ENCODE measurements around the gene CDC42EP3.

CDC42EP3 gene

DNA sequence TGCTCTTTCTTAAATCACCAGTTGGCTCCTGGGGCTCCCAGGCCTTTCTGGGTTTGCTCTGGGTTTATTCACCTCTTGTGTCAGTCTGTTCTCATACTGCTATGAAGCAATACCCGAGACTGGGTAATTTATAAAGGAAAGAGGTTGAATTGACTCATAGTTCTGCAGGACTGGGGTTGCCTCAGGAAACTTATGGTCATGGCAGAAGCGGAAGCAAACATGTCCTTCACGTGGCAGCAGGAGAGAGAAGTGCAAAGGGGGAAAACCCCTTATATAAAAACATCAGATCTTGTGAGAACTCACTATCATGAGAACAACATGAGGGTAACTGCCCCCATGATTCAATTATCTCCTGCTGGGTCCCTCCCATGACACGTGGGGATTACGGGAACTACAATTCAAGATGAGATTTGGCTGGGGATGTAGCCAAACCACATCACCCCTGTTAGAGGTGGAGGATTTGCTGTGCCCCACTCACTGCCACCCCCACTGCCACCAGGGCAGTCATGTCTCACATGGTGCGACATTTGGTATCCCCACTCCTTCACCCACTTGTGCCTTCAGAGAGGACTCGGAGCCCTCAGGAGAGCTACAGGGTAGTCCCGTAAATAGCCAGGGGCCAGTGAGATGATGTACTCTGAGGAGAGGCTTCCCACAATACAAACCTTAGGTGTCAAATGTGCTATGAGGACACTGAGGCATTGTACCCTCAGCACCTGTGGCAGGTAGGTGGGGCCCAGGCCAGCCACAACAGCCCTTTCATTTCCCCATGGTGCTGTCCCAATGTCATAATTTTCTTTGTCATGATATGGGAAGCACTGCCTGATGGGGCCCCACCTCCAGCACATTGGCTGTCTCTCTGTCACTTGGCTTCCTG lies 35.7 kb downstream of the CDC42EP3 start:
- DNase-seq: no peak

DNA sequence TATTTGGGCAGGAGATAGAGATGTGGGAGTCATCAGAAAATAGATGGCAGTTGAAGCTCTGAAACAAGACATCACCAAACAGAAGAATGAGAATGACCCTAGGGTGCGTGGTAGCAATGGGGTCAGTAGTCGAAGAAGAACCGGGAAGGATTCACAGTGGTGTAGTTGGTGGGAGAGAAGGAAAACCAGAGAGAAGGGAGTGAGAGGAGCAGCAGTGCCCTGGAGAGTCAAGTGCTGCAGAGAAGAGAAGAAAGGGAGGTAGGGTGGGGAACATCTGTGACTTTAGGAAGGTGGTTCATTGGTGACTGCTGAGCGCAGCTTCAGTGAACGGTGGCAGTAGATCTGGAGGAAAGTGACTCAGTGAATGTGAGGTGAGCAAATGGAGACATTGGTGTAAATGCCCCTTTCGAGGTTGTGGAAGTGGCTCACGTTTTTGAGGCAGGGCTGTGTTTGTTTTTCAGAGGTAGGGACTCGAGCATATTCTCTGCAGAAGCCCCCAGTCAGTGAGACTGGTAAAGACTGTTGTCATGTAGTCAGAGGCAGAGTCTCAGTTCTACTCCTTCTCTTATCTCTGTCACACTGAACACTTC lies 36.4 kb downstream of the CDC42EP3 start:
- DNase-seq: no peak

DNA sequence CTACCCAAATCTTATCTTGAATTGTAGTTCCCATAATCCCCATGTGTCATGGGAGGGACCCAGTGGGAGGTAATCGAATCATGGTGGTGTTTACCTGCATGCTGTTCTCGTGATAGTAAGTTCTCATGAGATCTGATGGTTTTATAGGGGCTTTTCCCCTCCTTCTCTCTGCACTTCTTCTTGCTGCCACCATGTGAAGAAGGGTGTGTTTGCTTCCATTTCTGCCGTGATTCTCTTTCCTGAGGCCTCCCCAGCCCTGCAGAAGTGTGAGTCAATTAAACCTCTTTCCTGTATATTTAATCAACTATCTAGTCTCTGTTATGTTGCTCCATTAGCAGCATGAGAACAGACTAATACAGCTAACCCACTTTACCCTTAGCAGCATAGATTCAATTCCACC lies 37.6 kb downstream of the CDC42EP3 start:
- DNase-seq: no peak

DNA sequence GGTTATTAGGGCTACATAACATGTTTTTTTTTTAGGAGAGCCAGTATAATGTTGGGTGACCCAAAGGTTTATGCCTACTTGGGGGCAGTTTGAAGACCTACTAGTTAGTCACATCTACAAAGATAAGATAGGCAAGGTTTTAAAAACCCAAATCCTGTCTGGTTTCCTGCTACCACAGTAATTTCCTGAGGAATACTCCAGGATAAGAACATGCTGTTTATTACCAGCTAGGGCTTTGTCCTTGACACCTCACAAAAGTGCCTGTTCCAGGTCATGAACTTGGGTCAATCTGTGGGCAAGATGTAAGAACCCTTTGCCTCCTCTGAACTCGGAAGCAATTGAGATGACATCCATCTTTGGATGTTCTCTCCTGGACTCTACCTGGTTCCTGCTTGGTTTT lies 38.2 kb downstream of the CDC42EP3 start:
- no peak for DNase-seq

DNA sequence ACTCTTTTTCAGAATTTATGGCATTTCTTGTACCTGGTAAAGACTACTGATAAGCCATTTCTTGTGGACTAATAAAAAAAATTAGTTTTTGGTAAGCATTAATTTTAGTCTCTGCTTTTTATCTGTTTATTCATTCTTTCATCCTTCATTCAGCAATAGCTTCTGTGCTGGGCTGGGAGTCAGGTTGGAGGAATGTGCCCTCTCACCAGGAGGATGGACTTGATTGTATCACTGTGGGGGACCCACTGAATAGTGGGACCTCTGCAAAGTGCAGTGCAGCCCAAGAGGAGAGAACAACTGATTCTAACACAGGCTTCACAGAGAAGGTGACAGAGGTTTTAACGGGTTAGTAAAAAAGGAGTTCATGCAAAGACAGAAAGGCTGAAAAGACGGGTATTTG lies 39.1 kb downstream of the CDC42EP3 start:
- DNase-seq: no peak

DNA sequence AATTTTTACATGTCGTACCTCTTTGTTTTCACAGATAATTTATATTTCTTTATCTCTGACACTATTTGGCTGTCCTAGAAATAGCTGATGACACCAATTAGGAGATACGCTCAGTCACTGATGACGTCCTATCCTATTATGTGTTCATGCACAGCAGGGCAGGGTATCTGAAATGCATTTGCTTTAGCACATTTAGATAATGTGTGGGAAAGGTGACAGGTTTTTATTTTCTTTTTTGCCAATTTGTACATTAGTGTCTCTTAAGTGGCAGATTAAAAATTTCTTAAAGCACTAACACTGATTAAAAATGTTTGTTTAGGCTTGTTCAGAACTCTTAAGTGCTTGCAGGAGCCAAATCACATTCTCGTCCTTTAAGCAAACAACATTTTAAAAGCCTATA lies 39.7 kb downstream of the CDC42EP3 start:
- DNase-seq: no peak

DNA sequence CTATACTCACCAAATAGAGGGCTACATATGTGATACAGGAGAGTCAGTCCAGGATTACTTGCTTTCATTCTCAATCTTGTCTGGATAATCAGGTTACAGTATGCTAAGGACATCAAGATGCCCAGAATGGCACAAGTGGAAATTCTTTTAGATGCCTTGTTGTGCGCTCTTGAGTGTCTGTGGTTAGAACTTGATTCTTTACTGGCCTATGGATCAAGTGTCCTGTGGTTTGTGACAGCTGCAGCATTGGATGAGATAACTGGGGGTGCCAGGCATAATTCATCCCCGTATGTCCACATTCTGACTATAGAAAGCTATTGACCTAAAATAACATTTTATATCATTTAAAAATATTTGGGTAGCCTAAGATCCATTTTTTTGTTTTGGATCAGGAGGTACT lies 40.1 kb downstream of the CDC42EP3 start:
- peak in 1 of 2 experiments; percentile 54 for DNase-seq

DNA sequence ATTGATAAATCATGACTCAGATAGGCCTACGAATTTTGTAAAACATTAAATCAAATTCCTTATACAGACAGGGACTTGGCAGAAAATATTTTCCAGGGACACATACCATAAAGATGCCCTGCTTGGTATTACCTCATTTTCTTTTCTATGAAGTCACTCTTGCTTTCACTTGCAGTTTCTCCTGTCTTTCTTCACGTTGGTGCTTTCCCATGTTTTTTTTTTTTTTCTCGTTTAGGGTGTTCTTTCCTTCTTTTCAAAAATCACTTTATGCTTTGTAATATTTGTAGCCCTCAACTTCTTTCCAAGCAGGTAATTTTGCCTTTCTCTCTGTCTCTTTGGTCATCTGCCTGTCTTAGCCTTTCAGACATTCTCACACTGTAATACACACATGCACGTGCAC lies 40.7 kb downstream of the CDC42EP3 start:
- DNase-seq: no peak

DNA sequence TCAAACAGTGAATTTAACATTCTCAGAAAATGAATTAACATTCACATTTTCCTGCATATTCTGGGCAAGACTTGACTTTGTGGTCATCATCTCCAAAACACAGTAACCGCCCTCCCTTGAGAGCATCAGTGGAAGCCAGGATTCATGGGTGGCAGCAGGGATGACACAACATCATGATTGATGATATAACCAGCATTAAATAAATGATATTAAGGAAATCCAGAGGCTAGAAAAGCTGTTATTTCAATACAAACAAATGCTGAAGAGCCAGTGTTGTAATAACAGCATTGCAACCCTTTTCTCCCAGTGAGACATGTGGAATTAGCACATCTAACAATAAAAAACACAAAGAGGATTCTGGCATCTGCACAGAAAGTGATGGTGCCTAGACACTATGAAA lies 41.1 kb downstream of the CDC42EP3 start:
- DNase-seq: no peak

DNA sequence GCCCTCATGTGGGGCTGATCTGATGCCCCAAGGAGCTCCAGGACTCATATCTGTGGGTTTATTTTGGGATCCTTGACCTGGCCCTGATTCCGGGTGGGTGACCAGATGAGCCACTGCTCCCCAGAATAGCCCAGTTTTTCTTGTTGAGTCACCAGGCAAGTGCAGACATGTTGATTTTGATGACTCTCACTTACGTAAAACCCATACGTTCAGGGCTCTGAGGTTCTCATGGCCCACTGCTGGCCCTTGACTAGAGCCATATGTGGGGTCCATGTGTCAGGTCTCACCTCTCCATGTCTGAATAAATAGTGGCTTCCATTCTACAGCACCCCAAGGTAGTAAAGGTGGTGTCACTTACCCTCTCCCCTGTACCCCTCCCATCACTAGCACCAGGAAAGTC lies 41.9 kb downstream of the CDC42EP3 start:
- no peak for DNase-seq

DNA sequence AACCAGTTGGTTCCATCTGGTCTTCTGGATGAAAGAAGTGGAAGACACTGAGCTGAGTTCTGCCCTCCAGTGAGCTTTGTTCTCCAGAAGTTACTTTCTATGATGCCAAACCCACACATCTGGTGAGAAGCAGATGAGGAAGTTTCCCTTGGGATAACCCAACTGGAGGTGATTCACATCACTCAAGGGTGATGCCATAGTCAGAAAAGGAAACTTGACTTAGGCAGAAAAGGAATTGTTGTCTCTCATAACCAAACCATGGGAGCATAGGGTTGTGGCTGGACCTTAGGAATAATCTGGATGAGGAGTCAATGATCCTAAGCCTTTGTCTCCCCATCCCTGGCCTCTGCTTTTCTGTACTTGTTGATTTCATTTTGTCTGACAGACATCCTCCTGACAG lies 43.7 kb downstream of the CDC42EP3 start:
- DNase-seq: no peak

DNA sequence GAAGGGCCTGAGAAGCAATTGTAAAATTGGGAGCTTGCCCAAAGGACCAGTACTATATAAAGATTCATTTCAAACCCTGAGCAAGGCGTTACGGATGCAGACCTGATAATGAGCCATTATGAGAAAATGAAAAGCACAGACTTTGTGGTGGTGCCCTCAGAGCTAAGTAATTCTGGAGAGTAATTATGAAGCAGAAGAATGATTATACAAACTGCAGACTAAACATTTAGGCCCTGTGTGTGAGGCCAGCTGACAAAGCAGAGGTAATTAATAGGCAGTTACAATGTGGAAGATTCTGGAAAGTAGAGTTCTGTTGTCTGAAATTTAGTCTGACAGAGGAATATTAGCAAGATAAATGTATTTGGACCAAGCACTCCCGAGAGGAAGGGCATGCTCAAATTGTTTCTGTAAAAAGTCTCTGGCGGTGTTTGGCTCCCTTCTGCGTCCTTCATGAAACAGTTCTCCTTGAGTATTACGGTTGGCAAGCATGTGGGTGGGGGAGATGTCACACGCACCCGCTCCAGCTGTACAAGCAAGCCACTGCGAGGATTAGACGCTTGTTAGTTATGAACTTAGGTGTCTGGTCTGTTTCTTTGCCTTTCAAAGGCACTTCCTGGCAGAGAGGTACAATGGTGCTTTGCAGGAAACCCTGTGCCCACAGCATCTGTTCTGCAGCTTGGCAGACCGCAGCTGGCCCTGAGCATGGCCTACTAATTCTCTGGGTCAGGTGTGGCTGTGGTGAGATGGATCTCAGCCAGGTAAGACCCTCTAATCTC lies 45.5 kb downstream of the CDC42EP3 start:
- DNase-seq: no peak

DNA sequence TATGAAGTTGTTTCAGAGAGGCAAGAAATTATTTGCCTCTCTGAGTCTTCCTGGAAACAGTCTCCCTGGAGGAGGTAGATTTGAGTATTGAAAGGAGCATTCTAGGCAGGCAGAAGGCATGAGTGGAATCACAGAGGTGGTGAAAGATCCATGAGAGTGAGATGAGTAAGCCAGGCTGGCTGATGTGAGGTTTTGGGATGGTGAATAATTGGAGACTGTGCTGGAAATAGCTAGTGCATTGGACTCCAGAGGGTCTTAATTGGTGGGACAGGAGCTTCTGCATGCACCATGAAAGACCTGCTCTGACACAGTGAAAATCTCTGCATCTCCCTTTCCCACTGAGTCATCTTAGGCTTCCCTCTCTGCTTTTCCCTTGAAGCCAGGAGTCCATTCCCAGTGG lies 46.3 kb downstream of the CDC42EP3 start:
- no peak for DNase-seq

DNA sequence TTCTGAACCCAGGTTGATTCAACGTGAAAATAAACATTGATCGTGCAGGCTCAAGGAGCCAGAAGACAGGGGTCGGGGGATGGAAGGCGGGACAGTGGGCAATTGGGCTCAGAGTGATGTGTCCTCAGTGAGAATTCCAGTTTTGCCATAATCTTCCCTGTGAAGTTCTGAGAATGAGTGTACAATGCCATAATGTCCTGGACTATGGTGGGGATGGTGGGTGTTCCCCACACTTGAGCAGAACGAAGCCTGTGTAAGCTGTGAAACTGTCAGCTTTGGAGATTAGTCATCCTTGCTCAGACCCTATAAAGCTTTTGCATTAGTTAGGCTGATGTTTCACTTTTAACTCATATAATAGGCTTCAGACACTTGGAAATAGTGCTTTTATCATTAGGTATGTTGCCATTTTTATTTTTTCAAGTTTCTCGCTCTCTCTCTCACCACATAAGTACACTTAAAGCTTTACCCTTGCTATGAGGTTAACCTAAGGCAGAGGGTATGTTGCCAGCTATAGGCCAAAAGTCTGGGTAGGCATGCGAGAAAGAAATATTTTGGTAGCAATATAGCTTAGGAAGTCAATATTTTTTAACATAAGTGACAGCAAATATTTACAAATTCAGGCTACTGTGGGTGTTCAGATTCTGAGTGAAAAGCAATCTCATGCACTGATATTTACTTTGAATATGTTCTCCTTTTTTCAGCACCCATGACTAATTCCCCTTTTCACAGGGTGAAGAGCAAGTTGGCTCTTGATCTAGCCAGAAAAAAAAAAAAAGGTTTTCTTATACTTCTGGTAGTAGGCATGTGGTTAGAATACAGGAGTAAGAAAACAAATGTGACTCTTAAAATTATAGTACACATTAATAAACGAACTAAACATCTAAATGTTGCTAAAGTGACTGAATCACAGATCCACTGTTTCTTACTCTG lies 47.2 kb downstream of the CDC42EP3 start:
- DNase-seq: no peak

DNA sequence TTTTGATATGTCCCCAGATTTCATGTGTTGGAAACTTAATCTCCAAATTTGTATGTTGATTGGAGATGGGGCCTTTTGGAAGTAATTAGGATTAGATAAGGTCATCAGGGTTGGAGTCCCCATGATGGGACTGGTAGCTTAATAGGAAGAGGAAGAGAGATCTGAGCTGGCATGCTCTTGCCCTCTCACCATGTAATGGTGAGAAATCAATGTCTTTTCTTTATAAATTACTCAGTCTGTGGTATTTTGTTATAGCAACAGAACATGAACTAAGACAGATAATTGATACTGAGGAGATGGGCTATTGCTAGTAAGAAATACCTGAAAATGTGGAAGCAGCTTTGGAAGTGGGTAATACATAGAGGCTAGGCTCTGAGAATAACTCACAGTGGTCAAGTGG lies 48.0 kb downstream of the CDC42EP3 start:
- DNase-seq: no peak

DNA sequence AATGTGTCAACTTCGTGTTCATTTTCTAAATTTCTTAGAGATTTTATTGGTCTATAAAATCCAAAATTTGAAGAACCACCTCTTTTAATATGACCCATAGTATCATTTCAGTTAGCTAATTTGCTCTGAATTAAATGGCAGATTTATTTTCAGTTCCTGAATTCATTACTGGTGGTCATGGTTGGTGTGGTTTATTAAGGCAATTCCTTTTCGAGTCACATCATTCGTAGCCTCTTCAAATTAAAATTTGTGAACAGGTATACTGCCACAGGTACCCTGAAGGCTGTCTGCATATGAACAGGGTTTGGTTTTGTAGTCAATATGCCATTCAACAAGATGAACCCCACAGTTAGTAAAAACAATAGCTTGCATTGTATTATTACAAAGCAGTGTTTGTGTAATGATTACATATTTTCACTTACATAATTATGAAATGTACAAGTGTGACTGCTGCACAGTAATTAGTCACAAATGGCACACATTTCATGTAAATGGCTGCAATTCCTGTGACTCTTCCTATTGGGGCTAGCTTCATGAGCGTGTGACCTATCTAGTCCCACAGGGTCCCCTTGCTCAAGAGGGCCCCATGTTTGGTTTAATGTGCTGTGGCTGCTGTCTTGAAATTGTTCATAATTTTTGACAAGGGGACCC lies 48.9 kb downstream of the CDC42EP3 start:
- no peak for DNase-seq

DNA sequence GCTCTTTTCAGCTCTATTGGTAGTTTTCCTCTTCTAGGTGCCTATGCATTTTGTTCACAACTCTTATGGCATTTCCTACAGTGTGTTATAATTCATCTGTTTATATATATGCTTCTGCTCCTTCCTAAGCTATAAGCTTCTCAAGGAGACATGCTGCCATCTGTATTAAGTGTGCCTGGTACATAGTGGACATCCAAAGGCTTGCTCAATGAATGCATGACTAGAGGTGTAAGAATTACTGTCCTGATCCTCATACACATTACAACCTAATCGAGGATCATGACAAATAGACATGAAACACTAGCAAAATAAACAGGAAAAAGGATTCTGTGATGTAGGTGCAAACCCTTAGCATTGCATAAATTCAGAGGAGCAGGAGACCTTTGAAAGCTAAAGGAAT lies 50.2 kb downstream of the CDC42EP3 start:
- no peak for DNase-seq

DNA sequence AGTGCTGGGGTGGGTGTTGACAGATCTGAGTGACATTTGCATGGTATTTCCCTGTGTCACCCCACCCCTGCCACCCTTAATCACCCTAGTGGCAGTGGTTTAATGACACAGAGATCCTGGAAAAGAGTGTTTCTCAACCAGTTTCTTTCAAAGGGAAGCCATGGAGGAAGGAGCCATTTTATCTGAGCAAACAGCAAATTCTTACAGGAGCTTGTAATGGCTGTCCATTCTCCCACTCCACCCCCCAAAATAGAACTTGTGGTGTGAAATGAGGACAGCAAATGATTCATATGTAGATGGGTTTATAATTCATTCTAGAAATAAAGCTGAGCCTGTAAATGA lies 51.5 kb downstream of the CDC42EP3 start:
- DNase-seq: no peak

DNA sequence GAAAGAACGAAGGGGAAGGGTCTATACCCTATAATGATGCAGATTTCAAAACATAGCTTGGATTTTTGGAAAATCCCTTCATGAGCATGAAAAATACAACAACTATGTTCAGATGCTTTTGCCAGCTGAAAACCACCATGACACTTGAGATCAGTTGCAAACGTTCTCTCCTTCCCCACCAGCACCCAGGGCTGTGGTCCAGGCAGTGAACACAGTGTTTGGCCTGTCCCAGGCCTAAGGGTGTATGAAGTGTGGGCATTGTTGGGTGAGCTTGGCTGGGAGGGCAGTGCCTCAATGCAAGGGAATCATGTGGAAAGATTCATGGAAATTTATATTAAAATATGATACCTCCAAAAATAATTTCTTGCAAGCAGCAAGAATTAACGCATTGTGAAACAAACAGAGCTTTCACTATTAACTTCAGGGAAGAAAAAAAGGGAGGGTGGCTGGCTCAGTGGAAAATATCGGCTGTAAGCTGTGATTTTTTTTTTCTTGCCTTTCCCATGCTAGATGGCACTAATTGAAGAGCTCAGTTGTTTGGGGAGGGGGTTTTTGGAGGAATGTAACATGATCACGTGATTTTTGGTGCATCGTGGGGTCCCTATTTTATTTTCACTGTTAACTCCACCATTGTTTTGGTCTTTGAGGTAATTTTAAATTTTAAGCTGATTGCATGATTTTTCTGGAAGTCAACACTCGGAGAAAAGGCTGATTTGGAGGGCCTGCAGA lies 52.0 kb downstream of the CDC42EP3 start:
- no peak for DNase-seq

DNA sequence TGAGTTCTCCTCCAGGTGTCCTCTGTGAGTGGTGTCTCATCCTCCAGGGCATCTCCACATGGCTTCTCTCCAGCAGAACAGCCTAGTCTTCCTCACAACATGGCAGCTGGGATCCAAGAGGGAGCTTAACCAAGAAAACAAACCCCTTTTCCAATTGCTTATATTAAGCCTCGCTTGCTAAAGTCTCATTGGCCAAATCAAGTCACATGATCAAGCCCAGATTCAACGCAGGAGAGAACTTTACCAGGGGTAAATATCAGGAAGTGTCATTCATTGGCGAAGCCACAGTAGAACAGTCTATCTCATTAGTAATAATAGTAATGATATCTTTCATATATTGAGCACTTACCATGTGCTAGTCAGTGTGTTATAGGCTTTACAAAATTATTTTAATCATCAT lies 53.1 kb downstream of the CDC42EP3 start:
- DNase-seq: no peak

DNA sequence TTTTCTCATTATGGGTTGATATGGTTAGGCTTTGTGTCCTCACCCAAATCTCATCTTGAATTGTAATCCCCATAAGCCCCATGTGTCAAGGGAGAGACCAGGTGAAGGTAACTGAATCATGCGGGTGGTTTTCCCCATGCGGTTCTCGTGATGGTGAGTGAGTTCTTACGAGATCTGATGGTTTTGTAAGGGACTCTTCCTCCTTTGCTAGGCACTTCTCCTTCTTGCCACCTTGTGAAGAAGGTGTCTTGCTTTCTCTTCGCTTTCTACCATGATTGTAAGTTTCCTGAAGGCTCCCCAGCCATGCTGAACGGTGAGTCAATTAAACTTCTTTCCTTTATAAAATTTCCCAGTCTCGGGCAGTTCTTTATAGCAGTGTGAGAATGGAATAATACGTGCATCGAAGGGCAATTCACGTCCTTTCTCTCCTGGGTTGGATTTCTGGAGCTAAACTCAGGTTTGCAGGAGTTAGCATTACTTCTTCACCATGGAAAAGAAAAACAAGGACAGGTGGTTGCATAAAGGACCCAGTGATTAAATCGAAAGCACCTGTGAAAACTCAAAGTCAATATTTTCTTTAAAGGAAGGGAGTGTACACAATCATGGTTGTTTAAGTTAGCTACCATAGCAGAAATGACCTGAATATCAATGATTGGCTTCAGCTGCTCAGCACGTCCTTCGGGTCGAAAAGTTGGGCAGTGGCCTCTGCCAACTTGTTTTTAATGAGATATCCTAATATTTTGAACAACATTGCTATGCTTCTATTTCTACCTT lies 54.1 kb downstream of the CDC42EP3 start:
- no peak for DNase-seq
